Measurements from ENCODE around the gene AMN1. TPM values are rescaled to one million over a fixed set of nuclear protein-coding genes. Genes with fewer than 3 reads are reported as not detected.

The AMN1 gene
- total RNA-seq, 1 experiment from 2014 or later, result 15.8 TPM

GRCh38 chr12:31634620-31635019 lies 94.2 kb downstream of the AMN1 start:
- no peak overlapping the region for H3K27ac ChIP-seq (ENCODE audit: low read depth, low read length, poor library complexity, severe bottlenecking)
- TF ChIP-seq EZH2 (IDR thresholded peaks at IDR 0.05; ENCODE audit: borderline replicate concordance, low read depth, low read length, poor library complexity, severe bottlenecking), result no peak
- TF ChIP-seq CTCF (conservative IDR thresholded peaks at IDR 0.05; ENCODE audit: low read depth, low read length), result no peak
- no TSS peak for BruUV-seq (replicated peaks)
- no peaks in the 10 kb centered on the region for H3K9me3 ChIP-seq (ENCODE audit: low read depth, low read length, poor library complexity, severe bottlenecking)
- intact Hi-C loops (cut with micrococcal nuclease; ENCODE audit: unreplicated experiment), result loop anchor here (5.0 to 10.0 kb wide), 2 partner anchors 377 to 790 kb away; no protein-coding TSS in a partner anchor
- CTCF ChIA-PET, result interaction anchor here (2.0 kb wide), 1 partner anchor 232 kb away, joined by 27 read pairs; no protein-coding TSS in a partner anchor
- H3K4me3 ChIP-seq (ENCODE audit: low read depth, low read length, poor library complexity, severe bottlenecking), result no peak overlapping the region
- POLR2A ChIA-PET (ENCODE audit: low non-redundant PET), result no interaction called here
- no peaks in the 10 kb centered on the region for H3K27me3 ChIP-seq (replicated peaks; ENCODE audit: insufficient read depth, low read depth, low read length, poor library complexity)
- DNase-seq (ENCODE audit: low spot score), result no peak
- H3K4me1 ChIP-seq (ENCODE audit: insufficient read depth, low read length, poor library complexity, severe bottlenecking), result no peaks in the 10 kb centered on the region
- no peaks in the 10 kb centered on the region for H3K36me3 ChIP-seq (ENCODE audit: insufficient read depth, low read length, poor library complexity, severe bottlenecking)

- BruUV-seq (replicated peaks), result no TSS peak
- Histone ChIP-seq H3K9me3 (ENCODE audit: low read depth, low read length, poor library complexity, severe bottlenecking) (no peaks in the 10 kb centered on the region), H3K36me3 (ENCODE audit: insufficient read depth, low read length, poor library complexity, severe bottlenecking) (no peaks in the 10 kb centered on the region), H3K4me3 (ENCODE audit: low read depth, low read length, poor library complexity, severe bottlenecking) (no peak overlapping the region), H3K27ac (ENCODE audit: low read depth, low read length, poor library complexity, severe bottlenecking) (no peak overlapping the region), H3K27me3 (replicated peaks; ENCODE audit: insufficient read depth, low read depth, low read length, poor library complexity) (no peaks in the 10 kb centered on the region), H3K4me1 (ENCODE audit: insufficient read depth, low read length, poor library complexity, severe bottlenecking) (no peaks in the 10 kb centered on the region)
- TF ChIP-seq EZH2 (IDR thresholded peaks at IDR 0.05; ENCODE audit: borderline replicate concordance, low read depth, low read length, poor library complexity, severe bottlenecking) (no peak), CTCF (conservative IDR thresholded peaks at IDR 0.05; ENCODE audit: low read depth, low read length) (no peak)
- POLR2A ChIA-PET (ENCODE audit: low non-redundant PET), result no interaction called here
- intact Hi-C loops (cut with micrococcal nuclease; ENCODE audit: unreplicated experiment), result loop anchor here (10.0 kb wide), 1 partner anchor 789 kb away; no protein-coding TSS in a partner anchor
- CTCF ChIA-PET, result no interaction called here
- DNase-seq (ENCODE audit: low spot score), result no peak
Observed at GRCh38 chr12:31633464-31633863, 95.4 kb downstream of the AMN1 start.

GRCh38 chr12:31631809-31632208 lies 97.0 kb downstream of the AMN1 start:
- H3K27ac ChIP-seq (ENCODE audit: low read depth, low read length, poor library complexity, severe bottlenecking), result no peak overlapping the region
- H3K4me1 ChIP-seq (ENCODE audit: insufficient read depth, low read length, poor library complexity, severe bottlenecking), result no peaks in the 10 kb centered on the region
- ChIA-PET POLR2A (ENCODE audit: low non-redundant PET) (no interaction called here), CTCF (interaction anchor here (0.5 kb wide), 1 partner anchor 787 kb away, joined by 3 read pairs; no protein-coding TSS in a partner anchor)
- no peak for TF ChIP-seq CTCF (conservative IDR thresholded peaks at IDR 0.05; ENCODE audit: low read depth, low read length)
- no peak for TF ChIP-seq EZH2 (IDR thresholded peaks at IDR 0.05; ENCODE audit: borderline replicate concordance, low read depth, low read length, poor library complexity, severe bottlenecking)
- H3K36me3 ChIP-seq (ENCODE audit: insufficient read depth, low read length, poor library complexity, severe bottlenecking), result no peaks in the 10 kb centered on the region
- no peaks in the 10 kb centered on the region for H3K27me3 ChIP-seq (replicated peaks; ENCODE audit: insufficient read depth, low read depth, low read length, poor library complexity)
- BruUV-seq (replicated peaks), result no TSS peak
- intact Hi-C loops (cut with micrococcal nuclease; ENCODE audit: unreplicated experiment), result loop anchor here (10.0 kb wide), 1 partner anchor 787 kb away; no protein-coding TSS in a partner anchor
- no peak overlapping the region for H3K4me3 ChIP-seq (ENCODE audit: low read depth, low read length, poor library complexity, severe bottlenecking)
- H3K9me3 ChIP-seq (ENCODE audit: low read depth, low read length, poor library complexity, severe bottlenecking), result no peaks in the 10 kb centered on the region
- no peak for DNase-seq (ENCODE audit: low spot score)

All from A673 (cell line).